ENCODE data around the gene AKAP13. TPM values are rescaled to one million over a fixed set of nuclear protein-coding genes. Genes with fewer than 3 reads are reported as not detected.

Gene AKAP13
- total RNA-seq, 2 experiments from 2014 or later = 282 to 304 TPM

GRCh38 chr15:85520650-85521049, 140.2 kb downstream of the AKAP13 start:
- Mint-ChIP-seq H3K27me3 (no peaks in the 10 kb centered on the region), H3K36me3 (ENCODE audit: low read depth) (peaks cover 39% of the 10 kb centered on the region), H3K27ac (peak overlapping the region; percentile 12), H3K4me1 (ENCODE audit: low read depth) (peaks cover 70% of the 10 kb centered on the region), H3K9me3 (no peaks in the 10 kb centered on the region), H3K4me3 (no peak overlapping the region)
- Histone ChIP-seq H3K36me3 (ENCODE audit: insufficient read depth, low read length) (peaks cover 5% of the 10 kb centered on the region), H3K27me3 (ENCODE audit: control insufficient read depth in 1 of 2, insufficient read depth in 2 of 2, low read length in 2 of 2) (no peaks in the 10 kb centered on the region), H3K9me3 (ENCODE audit: control insufficient read depth in 1 of 2, insufficient read depth in 1 of 2, low read length in 2 of 2) (no peaks in the 10 kb centered on the region), H3K27ac (ENCODE audit: low read depth in 1 of 2, low read length in 2 of 2) (no peak overlapping the region), H3K4me1 (ENCODE audit: insufficient read depth, low read length) (no peaks in the 10 kb centered on the region), H3K4me3 (ENCODE audit: low read length) (no peak overlapping the region)
- CTCF ChIA-PET = interaction anchor here (1.4 kb wide), 1 partner anchor 224 kb away, joined by 4 read pairs; no protein-coding TSS in a partner anchor
- no peak for ATAC-seq (ENCODE audit: poor library complexity)
- POLR2A ChIA-PET = no interaction called here
- no peak for TF ChIP-seq CTCF (IDR thresholded peaks at IDR 0.05)
- intact Hi-C loops (cut with DNase I, micrococcal nuclease) = no loop called here
- no peak for DNase-seq

DNA sequence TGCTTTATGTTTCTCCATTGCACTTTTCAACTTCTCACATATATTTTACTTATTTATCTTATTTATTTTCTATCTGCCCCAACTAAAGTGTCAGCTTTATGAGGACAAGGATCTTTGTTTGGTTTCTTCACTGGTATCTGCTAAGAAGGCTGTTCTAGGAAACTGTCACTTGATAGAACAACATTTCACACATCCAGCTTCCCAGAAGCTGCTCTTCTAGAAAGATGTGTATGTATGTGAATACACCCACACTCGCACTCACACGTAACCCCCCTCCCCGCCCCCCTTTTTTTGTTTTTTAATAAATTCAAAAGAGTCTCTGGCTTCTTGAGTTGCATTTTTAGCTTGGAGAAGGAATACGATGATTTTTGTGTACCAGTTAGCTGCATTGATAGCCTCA, 143.1 kb downstream of the AKAP13 start:
- no peaks in the 10 kb centered on the region for H3K9me3 ChIP-seq (ENCODE audit: control insufficient read depth in 1 of 2, insufficient read depth in 1 of 2, low read length in 2 of 2)
- no peak overlapping the region for H3K4me3 Mint-ChIP-seq
- CTCF ChIA-PET = no interaction called here
- DNase-seq (no peak), ATAC-seq (ENCODE audit: poor library complexity) (no peak)
- H3K9me3 Mint-ChIP-seq = no peaks in the 10 kb centered on the region
- POLR2A ChIA-PET = interaction anchor here (1.2 kb wide), 1 partner anchor 16 kb away, joined by 4 read pairs; no protein-coding TSS in a partner anchor
- H3K27me3 Mint-ChIP-seq = no peaks in the 10 kb centered on the region
- H3K36me3 ChIP-seq (ENCODE audit: insufficient read depth, low read length) = peaks cover 17% of the 10 kb centered on the region
- H3K4me3 ChIP-seq (ENCODE audit: low read length) = no peak overlapping the region
- peaks cover 55% of the 10 kb centered on the region for H3K4me1 Mint-ChIP-seq (ENCODE audit: low read depth)
- no peak overlapping the region for H3K27ac ChIP-seq (ENCODE audit: low read depth in 1 of 2, low read length in 2 of 2)
- H3K36me3 Mint-ChIP-seq (ENCODE audit: low read depth) = peaks cover 63% of the 10 kb centered on the region
- no peaks in the 10 kb centered on the region for H3K27me3 ChIP-seq (ENCODE audit: control insufficient read depth in 1 of 2, insufficient read depth in 2 of 2, low read length in 2 of 2)
- no peak for TF ChIP-seq CTCF (IDR thresholded peaks at IDR 0.05)
- no peaks in the 10 kb centered on the region for H3K4me1 ChIP-seq (ENCODE audit: insufficient read depth, low read length)
- H3K27ac Mint-ChIP-seq = peak overlapping the region; percentile 49
- intact Hi-C loops (cut with DNase I, micrococcal nuclease) = no loop called here

GRCh38 chr15:85525755-85526154, 145.4 kb downstream of the AKAP13 start:
- TF ChIP-seq CTCF (IDR thresholded peaks at IDR 0.05) = no peak
- no peak for DNase-seq
- no peak for ATAC-seq (ENCODE audit: poor library complexity)
- no peaks in the 10 kb centered on the region for H3K27me3 ChIP-seq (ENCODE audit: control insufficient read depth in 1 of 2, insufficient read depth in 2 of 2, low read length in 2 of 2)
- H3K27ac ChIP-seq (ENCODE audit: low read depth in 1 of 2, low read length in 2 of 2) = no peak overlapping the region
- no peaks in the 10 kb centered on the region for H3K9me3 ChIP-seq (ENCODE audit: control insufficient read depth in 1 of 2, insufficient read depth in 1 of 2, low read length in 2 of 2)
- peaks cover 42% of the 10 kb centered on the region for H3K4me1 Mint-ChIP-seq (ENCODE audit: low read depth)
- H3K4me3 Mint-ChIP-seq = no peak overlapping the region
- H3K27ac Mint-ChIP-seq = no peak overlapping the region
- POLR2A ChIA-PET = no interaction called here
- no peaks in the 10 kb centered on the region for H3K27me3 Mint-ChIP-seq
- H3K36me3 ChIP-seq (ENCODE audit: insufficient read depth, low read length) = peaks cover 25% of the 10 kb centered on the region
- intact Hi-C loops (cut with DNase I, micrococcal nuclease) = no loop called here
- H3K4me1 ChIP-seq (ENCODE audit: insufficient read depth, low read length) = no peaks in the 10 kb centered on the region
- peaks cover 70% of the 10 kb centered on the region for H3K36me3 Mint-ChIP-seq (ENCODE audit: low read depth)
- H3K9me3 Mint-ChIP-seq = no peaks in the 10 kb centered on the region
- no peak overlapping the region for H3K4me3 ChIP-seq (ENCODE audit: low read length)
- CTCF ChIA-PET = no interaction called here
